Measurements from ENCODE around the gene HRH2. TPM values are rescaled to one million over a fixed set of nuclear protein-coding genes. Genes with fewer than 3 reads are reported as not detected.

HRH2 gene
- total and polyA plus RNA-seq, 7 donors, result 0.17 to 7.0 (median 0.51) TPM

GRCh38 chr5:175695161-175696126 is 37.6 kb downstream of the HRH2 start:
- ATAC-seq (no peak), DNase-seq (peak in 1 of 2 donors; percentile 18)
- Histone ChIP-seq H3K36me3 (ENCODE audit: insufficient read depth in 1 of 2, low read depth in 1 of 2) (no peaks in the 10 kb centered on the region), H3K27ac (no peak overlapping the region), H3K9me3 (no peaks in the 10 kb centered on the region), H3K4me3 (no peak overlapping the region), H3K27me3 (ENCODE audit: insufficient read depth in 3 of 3, low read length in 2 of 3) (peaks cover 0 to 12% (median 2%) of the 10 kb centered on the region in 3 donors), H3K4me1 (no peaks in the 10 kb centered on the region)
- intact Hi-C loops (cut with DNase I), result no loop called here
- WGBS, 3 donors, result 86 to 91% (median 90%) methylated on average over 19 of the region's 19 CpGs
- no peak for TF ChIP-seq CTCF (IDR thresholded peaks at IDR 0.05)

- no peaks in the 10 kb centered on the region for H3K9me3 ChIP-seq
- 46 to 51% (median 50%) methylated on average over 16 of the region's 16 CpGs for WGBS, 3 donors
- no peaks in the 10 kb centered on the region for H3K4me1 ChIP-seq
- intact Hi-C loops (cut with DNase I), result no loop called here
- ATAC-seq (peak in 3 of 4 donors; percentile 55 to 73 (median 70)), DNase-seq (peak; percentile 74 to 85)
- H3K27me3 ChIP-seq (ENCODE audit: insufficient read depth in 3 of 3, low read length in 2 of 3), result peaks cover 0 to 8% (median 2%) of the 10 kb centered on the region in 3 donors
- H3K4me3 ChIP-seq, result no peak overlapping the region
- H3K36me3 ChIP-seq (ENCODE audit: insufficient read depth in 1 of 2, low read depth in 1 of 2), result no peaks in the 10 kb centered on the region
- TF ChIP-seq CTCF (IDR thresholded peaks at IDR 0.05), result peak; percentile 33
- no peak overlapping the region for H3K27ac ChIP-seq
Measured at GRCh38 chr5:175696139-175696854, 38.4 kb downstream of the HRH2 start.

DNA sequence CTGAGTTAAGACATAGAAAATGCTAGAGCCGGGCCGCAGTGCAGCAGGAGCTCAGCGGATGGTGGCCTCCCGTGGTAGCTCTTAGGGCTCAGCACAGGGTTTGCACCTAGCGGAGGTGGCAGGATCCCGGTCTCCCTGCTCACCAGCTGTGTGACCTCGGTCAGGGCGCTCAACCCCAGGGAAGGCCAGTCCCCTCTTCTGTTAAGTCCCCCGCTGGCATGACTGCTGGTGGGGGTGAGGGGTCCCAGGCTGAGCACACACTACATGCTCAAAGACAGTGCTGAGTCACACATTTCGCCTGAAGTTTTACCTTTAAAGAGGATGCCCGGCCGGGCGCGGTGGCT is 39.0 kb downstream of the HRH2 start:
- intact Hi-C loops (cut with DNase I), result no loop called here

DNA sequence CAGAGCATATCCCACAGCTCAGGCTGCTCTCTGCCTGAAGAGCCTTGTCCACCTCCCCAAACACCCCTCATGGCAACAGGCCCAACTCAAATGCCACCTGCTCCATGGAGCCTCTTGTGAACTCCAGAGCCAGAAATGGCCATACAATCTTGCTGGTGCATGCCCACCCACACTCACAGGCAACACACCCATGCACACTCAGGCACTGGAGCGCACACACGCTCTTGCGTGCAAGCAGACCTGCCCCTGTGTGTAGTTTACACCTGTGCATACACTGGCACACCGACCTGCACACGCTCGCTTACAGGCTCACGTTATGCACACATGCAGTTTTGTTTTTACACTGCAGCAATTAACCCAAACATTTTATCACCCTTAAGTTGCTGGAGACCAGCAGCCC is 40.0 kb downstream of the HRH2 start:
- Histone ChIP-seq H3K36me3 (ENCODE audit: insufficient read depth in 1 of 2, low read depth in 1 of 2) (no peaks in the 10 kb centered on the region), H3K9me3 (no peaks in the 10 kb centered on the region), H3K4me3 (no peak overlapping the region), H3K4me1 (no peaks in the 10 kb centered on the region), H3K27ac (no peak overlapping the region), H3K27me3 (ENCODE audit: insufficient read depth in 3 of 3, low read length in 2 of 3) (peaks cover 0 to 15% (median 2%) of the 10 kb centered on the region in 3 donors)
- intact Hi-C loops (cut with DNase I), result no loop called here
- TF ChIP-seq CTCF (IDR thresholded peaks at IDR 0.05), result no peak
- no peak for DNase-seq
- no peak for ATAC-seq
- WGBS, 3 donors, result 86 to 94% (median 89%) methylated on average over 7 of the region's 7 CpGs

More for the DNA sequence above, 39.0 kb downstream of the HRH2 start:
- H3K27me3 ChIP-seq (ENCODE audit: insufficient read depth in 3 of 3, low read length in 2 of 3), result peaks cover 0 to 12% (median 4%) of the 10 kb centered on the region in 3 donors
- WGBS, 3 donors, result 81 to 85% (median 82%) methylated on average over 14 of the region's 14 CpGs
- H3K9me3 ChIP-seq, result no peaks in the 10 kb centered on the region
- no peaks in the 10 kb centered on the region for H3K36me3 ChIP-seq (ENCODE audit: insufficient read depth in 1 of 2, low read depth in 1 of 2)
- ATAC-seq (no peak), DNase-seq (no peak)
- no peak overlapping the region for H3K4me3 ChIP-seq
- H3K4me1 ChIP-seq, result no peaks in the 10 kb centered on the region
- no peak for TF ChIP-seq CTCF (IDR thresholded peaks at IDR 0.05)
- no peak overlapping the region for H3K27ac ChIP-seq

All from psoas muscle (tissue), 8 donors.